Activated T-cell treated with anti-CD3 and anti-CD28 coated beads, Interleukin-2, amount 50 U/mL, for 72 hours (primary cell): ENCODE results near the gene RRBP1. TPM values are rescaled to one million over a fixed set of nuclear protein-coding genes. Genes with fewer than 3 reads are reported as not detected.

ENCODE experiments used
- ATAC-seq, 2 donors: fragments of 150-1000 bp; cut with Tn5 transposase; replicated peaks in 1 of 2; 2 replicates each; pipeline ENCODE4 v1.10.0; 2021; ENCODE audit warnings: moderate library complexity in 2 of 2, mild to moderate bottlenecking in 1 of 2
- DNase-seq, 2 donors: peaks; one replicate each; pipeline ENCODE4 v3.0.0; 2021 to 2022; ENCODE audit warnings: mixed read lengths in 1 of 2
- H3K27ac Mint-ChIP-seq: one replicate; pipeline ENCODE4 v1.8.0; 2022; ENCODE audit warnings: mild to moderate bottlenecking, moderate library complexity, mixed read lengths
- H3K27me3 Mint-ChIP-seq: one replicate; pipeline ENCODE4 v1.8.0; 2022; ENCODE audit warnings: low read depth, mixed read lengths
- H3K36me3 Mint-ChIP-seq, 2 donors: one replicate each; pipeline ENCODE4 v1.8.0; 2022; ENCODE audit warnings: mixed read lengths in 2 of 2, mild to moderate bottlenecking in 1 of 2; ENCODE audit not compliant: insufficient read depth in 2 of 2
- H3K4me1 Mint-ChIP-seq: one replicate; pipeline ENCODE4 v1.8.0; 2022; ENCODE audit warnings: low read depth, mixed read lengths
- H3K4me3 Mint-ChIP-seq, 2 donors: one replicate each; pipeline ENCODE4 v1.8.0; 2022; ENCODE audit warnings: mild to moderate bottlenecking in 2 of 2, mixed read lengths in 2 of 2, moderate library complexity in 2 of 2
- H3K9me3 Mint-ChIP-seq, 2 donors: one replicate each; pipeline ENCODE4 v1.8.0; 2022; ENCODE audit warnings: mixed read lengths in 2 of 2
- total RNA-seq, 2 donors: library from RNA; stranded (reverse); gene quantifications; one replicate each; pipeline ENCODE4 v1.2.3, GENCODE V29; 2022

RRBP1 gene
- total RNA-seq, 2 donors from 2014 or later, result 17.1 to 25.7 TPM

- no peak for DNase-seq
- Mint-ChIP-seq H3K27ac (no peak overlapping the region), H3K4me1 (peaks cover 2% of the 10 kb centered on the region), H3K4me3 (no peak overlapping the region), H3K27me3 (no peaks in the 10 kb centered on the region), H3K9me3 (no peaks in the 10 kb centered on the region), H3K36me3 (peaks cover 0 to 3% of the 10 kb centered on the region in 2 donors)
- no peak for ATAC-seq
Measured at GRCh38 chr20:17674722-17675518, 7.1 kb downstream of the RRBP1 start.

- peaks cover 0 to 3% of the 10 kb centered on the region in 2 donors for H3K36me3 Mint-ChIP-seq
- no peaks in the 10 kb centered on the region for H3K9me3 Mint-ChIP-seq
- H3K27me3 Mint-ChIP-seq, result no peaks in the 10 kb centered on the region
- no peak overlapping the region for H3K27ac Mint-ChIP-seq
- no peak for DNase-seq
- H3K4me3 Mint-ChIP-seq, result no peak overlapping the region
- no peak for ATAC-seq
- H3K4me1 Mint-ChIP-seq, result no peaks in the 10 kb centered on the region
Measured at GRCh38 chr20:17673084-17673483, 9.0 kb downstream of the RRBP1 start.

GRCh38 chr20:17671565-17671964 is 10.5 kb downstream of the RRBP1 start:
- H3K36me3 Mint-ChIP-seq, result peaks cover 0 to 3% of the 10 kb centered on the region in 2 donors
- H3K4me1 Mint-ChIP-seq, result no peaks in the 10 kb centered on the region

GRCh38 chr20:17671011-17671410 is 11.0 kb downstream of the RRBP1 start:
- H3K27ac Mint-ChIP-seq, result no peak overlapping the region
- H3K4me3 Mint-ChIP-seq, result no peak overlapping the region
- H3K27me3 Mint-ChIP-seq, result no peaks in the 10 kb centered on the region
- H3K36me3 Mint-ChIP-seq, result peaks cover 0 to 3% of the 10 kb centered on the region in 2 donors
- DNase-seq, result no peak
- ATAC-seq, result no peak
- H3K9me3 Mint-ChIP-seq, result no peaks in the 10 kb centered on the region
- peaks cover under 1% of the 10 kb centered on the region for H3K4me1 Mint-ChIP-seq

More at GRCh38 chr20:17671565-17671964, 10.5 kb downstream of the RRBP1 start:
- Mint-ChIP-seq H3K27me3 (no peaks in the 10 kb centered on the region), H3K9me3 (no peaks in the 10 kb centered on the region), H3K27ac (no peak overlapping the region), H3K4me3 (no peak overlapping the region)
- DNase-seq (no peak), ATAC-seq (no peak)

GRCh38 chr20:17669306-17669931 is 12.6 kb downstream of the RRBP1 start:
- no peaks in the 10 kb centered on the region for H3K27me3 Mint-ChIP-seq
- no peak for DNase-seq
- no peak overlapping the region for H3K27ac Mint-ChIP-seq
- H3K36me3 Mint-ChIP-seq, result peaks cover 0 to 3% of the 10 kb centered on the region in 2 donors
- no peaks in the 10 kb centered on the region for H3K9me3 Mint-ChIP-seq
- H3K4me3 Mint-ChIP-seq, result no peak overlapping the region
- H3K4me1 Mint-ChIP-seq, result peaks cover 16% of the 10 kb centered on the region
- no peak for ATAC-seq

- Mint-ChIP-seq H3K36me3 (peaks cover 0 to 3% of the 10 kb centered on the region in 2 donors), H3K4me3 (no peak overlapping the region), H3K27me3 (no peaks in the 10 kb centered on the region), H3K9me3 (no peaks in the 10 kb centered on the region), H3K4me1 (peaks cover 24% of the 10 kb centered on the region), H3K27ac (no peak overlapping the region)
- ATAC-seq (no peak), DNase-seq (no peak)
Measured at GRCh38 chr20:17668432-17668831, 13.6 kb downstream of the RRBP1 start.

- no peak for ATAC-seq
- H3K36me3 Mint-ChIP-seq, result peaks cover 0 to 3% of the 10 kb centered on the region in 2 donors
- H3K9me3 Mint-ChIP-seq, result no peaks in the 10 kb centered on the region
- H3K27ac Mint-ChIP-seq, result peak overlapping the region; percentile 59
- H3K4me3 Mint-ChIP-seq, result no peak overlapping the region
- H3K4me1 Mint-ChIP-seq, result peaks cover 26% of the 10 kb centered on the region
- DNase-seq, result no peak
- H3K27me3 Mint-ChIP-seq, result no peaks in the 10 kb centered on the region
Measured at GRCh38 chr20:17667445-17667844, 14.6 kb downstream of the RRBP1 start.

- Mint-ChIP-seq H3K4me3 (no peak overlapping the region), H3K27me3 (no peaks in the 10 kb centered on the region), H3K27ac (no peak overlapping the region), H3K9me3 (no peaks in the 10 kb centered on the region), H3K36me3 (peaks cover 0 to 3% of the 10 kb centered on the region in 2 donors), H3K4me1 (peaks cover 36% of the 10 kb centered on the region)
- DNase-seq (no peak), ATAC-seq (no peak)
Measured at GRCh38 chr20:17666481-17666880, 15.6 kb downstream of the RRBP1 start.

- H3K27ac Mint-ChIP-seq, result peak overlapping the region; percentile 72
- H3K27me3 Mint-ChIP-seq, result no peaks in the 10 kb centered on the region
- peak overlapping the region in 1 of 2 donors; percentile 3 for H3K4me3 Mint-ChIP-seq
- no peak for ATAC-seq
- H3K9me3 Mint-ChIP-seq, result no peaks in the 10 kb centered on the region
- peaks cover 0 to 1% of the 10 kb centered on the region in 2 donors for H3K36me3 Mint-ChIP-seq
- DNase-seq, result no peak
- peaks cover 37% of the 10 kb centered on the region for H3K4me1 Mint-ChIP-seq
Measured at GRCh38 chr20:17665756-17666155, 16.3 kb downstream of the RRBP1 start.

GRCh38 chr20:17664025-17664633 is 17.9 kb downstream of the RRBP1 start:
- H3K9me3 Mint-ChIP-seq, result peaks cover 0 to 1% of the 10 kb centered on the region in 2 donors
- DNase-seq (peak in 1 of 2 donors; percentile 17), ATAC-seq (peak; percentile 66 to 73)
- no peaks in the 10 kb centered on the region for H3K27me3 Mint-ChIP-seq
- H3K27ac Mint-ChIP-seq, result peak overlapping the region; percentile 64
- peak overlapping the region; percentile 45 to 55 for H3K4me3 Mint-ChIP-seq
- H3K4me1 Mint-ChIP-seq, result peaks cover 37% of the 10 kb centered on the region
- H3K36me3 Mint-ChIP-seq, result peaks cover 0 to 7% of the 10 kb centered on the region in 2 donors

- no peak for DNase-seq
- ATAC-seq, result no peak
- Mint-ChIP-seq H3K27ac (no peak overlapping the region), H3K36me3 (peaks cover 4 to 11% of the 10 kb centered on the region in 2 donors), H3K27me3 (no peaks in the 10 kb centered on the region), H3K9me3 (peaks cover 1 to 2% of the 10 kb centered on the region in 2 donors), H3K4me3 (no peak overlapping the region), H3K4me1 (peaks cover 37% of the 10 kb centered on the region)
Measured at GRCh38 chr20:17663486-17663885, 18.6 kb downstream of the RRBP1 start.

GRCh38 chr20:17663040-17663399 is 19.0 kb downstream of the RRBP1 start:
- Mint-ChIP-seq H3K27me3 (no peaks in the 10 kb centered on the region), H3K4me3 (no peak overlapping the region), H3K36me3 (peaks cover 7 to 14% of the 10 kb centered on the region in 2 donors), H3K4me1 (peaks cover 37% of the 10 kb centered on the region), H3K9me3 (peaks cover 1 to 3% of the 10 kb centered on the region in 2 donors), H3K27ac (no peak overlapping the region)
- no peak for ATAC-seq
- no peak for DNase-seq

- no peak overlapping the region for H3K4me3 Mint-ChIP-seq
- DNase-seq, result no peak
- no peak overlapping the region for H3K27ac Mint-ChIP-seq
- no peaks in the 10 kb centered on the region for H3K27me3 Mint-ChIP-seq
- ATAC-seq, result peak in 1 of 2 donors; percentile 30
- H3K4me1 Mint-ChIP-seq, result peaks cover 37% of the 10 kb centered on the region
- H3K36me3 Mint-ChIP-seq, result peaks cover 9 to 15% of the 10 kb centered on the region in 2 donors
- peaks cover 1 to 5% of the 10 kb centered on the region in 2 donors for H3K9me3 Mint-ChIP-seq
Measured at GRCh38 chr20:17662333-17663039, 19.6 kb downstream of the RRBP1 start.
